ENCODE measurements around the gene SH3GL2.

GRCh38 chr9:17731308-17731707, 152.4 kb downstream of the SH3GL2 start:
- TF ChIP-seq EGR1 (IDR thresholded peaks at IDR 0.05) (no peak), TCF12 (IDR thresholded peaks at IDR 0.05; ENCODE audit: low read depth) (no peak)
